Measurements from ENCODE around the gene BANF2. TPM values are rescaled to one million over a fixed set of nuclear protein-coding genes. Genes with fewer than 3 reads are reported as not detected.

The BANF2 gene
- total RNA-seq, 1 donor = not detected

- Histone ChIP-seq H3K27me3 (ENCODE audit: insufficient read depth, low read length) (no peaks in the 10 kb centered on the region), H3K4me1 (ENCODE audit: insufficient read depth, low read length) (peaks cover 17% of the 10 kb centered on the region), H3K9me3 (ENCODE audit: low read depth, low read length) (no peaks in the 10 kb centered on the region), H3K4me3 (ENCODE audit: low read length) (no peak overlapping the region)
Observed at GRCh38 chr20:17659801-17660200, 40.0 kb upstream of the BANF2 start.

GRCh38 chr20:17660667-17661066, 39.1 kb upstream of the BANF2 start:
- peaks cover 23% of the 10 kb centered on the region for H3K4me1 ChIP-seq (ENCODE audit: insufficient read depth, low read length)
- no peak overlapping the region for H3K4me3 ChIP-seq (ENCODE audit: low read length)
- H3K27me3 ChIP-seq (ENCODE audit: insufficient read depth, low read length) = no peaks in the 10 kb centered on the region

GRCh38 chr20:17661121-17661744, 38.5 kb upstream of the BANF2 start:
- no peaks in the 10 kb centered on the region for H3K9me3 ChIP-seq (ENCODE audit: low read depth, low read length)
- no peaks in the 10 kb centered on the region for H3K27me3 ChIP-seq (ENCODE audit: insufficient read depth, low read length)
- H3K4me1 ChIP-seq (ENCODE audit: insufficient read depth, low read length) = peaks cover 29% of the 10 kb centered on the region
- H3K4me3 ChIP-seq (ENCODE audit: low read length) = no peak overlapping the region

More at GRCh38 chr20:17660667-17661066, 39.1 kb upstream of the BANF2 start:
- H3K9me3 ChIP-seq (ENCODE audit: low read depth, low read length) = no peaks in the 10 kb centered on the region

GRCh38 chr20:17662333-17663039, 37.3 kb upstream of the BANF2 start:
- no peaks in the 10 kb centered on the region for H3K27me3 ChIP-seq (ENCODE audit: insufficient read depth, low read length)
- H3K4me1 ChIP-seq (ENCODE audit: insufficient read depth, low read length) = peaks cover 29% of the 10 kb centered on the region

GRCh38 chr20:17663040-17663399, 36.7 kb upstream of the BANF2 start:
- H3K4me1 ChIP-seq (ENCODE audit: insufficient read depth, low read length) = peaks cover 29% of the 10 kb centered on the region
- H3K9me3 ChIP-seq (ENCODE audit: low read depth, low read length) = no peaks in the 10 kb centered on the region
- no peaks in the 10 kb centered on the region for H3K27me3 ChIP-seq (ENCODE audit: insufficient read depth, low read length)
- no peak overlapping the region for H3K4me3 ChIP-seq (ENCODE audit: low read length)

More at GRCh38 chr20:17662333-17663039, 37.3 kb upstream of the BANF2 start:
- no peaks in the 10 kb centered on the region for H3K9me3 ChIP-seq (ENCODE audit: low read depth, low read length)
- no peak overlapping the region for H3K4me3 ChIP-seq (ENCODE audit: low read length)

- Histone ChIP-seq H3K9me3 (ENCODE audit: low read depth, low read length) (no peaks in the 10 kb centered on the region), H3K4me3 (ENCODE audit: low read length) (no peak overlapping the region), H3K4me1 (ENCODE audit: insufficient read depth, low read length) (peaks cover 29% of the 10 kb centered on the region), H3K27me3 (ENCODE audit: insufficient read depth, low read length) (no peaks in the 10 kb centered on the region)
Observed at GRCh38 chr20:17663486-17663885, 36.3 kb upstream of the BANF2 start.

- Histone ChIP-seq H3K27me3 (ENCODE audit: insufficient read depth, low read length) (no peaks in the 10 kb centered on the region), H3K4me3 (ENCODE audit: low read length) (no peak overlapping the region), H3K9me3 (ENCODE audit: low read depth, low read length) (no peaks in the 10 kb centered on the region), H3K4me1 (ENCODE audit: insufficient read depth, low read length) (peaks cover 29% of the 10 kb centered on the region)
Observed at GRCh38 chr20:17664025-17664633, 35.6 kb upstream of the BANF2 start.

GRCh38 chr20:17665756-17666155, 34.0 kb upstream of the BANF2 start:
- Histone ChIP-seq H3K27me3 (ENCODE audit: insufficient read depth, low read length) (no peaks in the 10 kb centered on the region), H3K9me3 (ENCODE audit: low read depth, low read length) (no peaks in the 10 kb centered on the region), H3K4me1 (ENCODE audit: insufficient read depth, low read length) (peaks cover 33% of the 10 kb centered on the region), H3K4me3 (ENCODE audit: low read length) (no peak overlapping the region)

- H3K4me1 ChIP-seq (ENCODE audit: insufficient read depth, low read length) = peaks cover 38% of the 10 kb centered on the region
- H3K9me3 ChIP-seq (ENCODE audit: low read depth, low read length) = no peaks in the 10 kb centered on the region
- H3K27me3 ChIP-seq (ENCODE audit: insufficient read depth, low read length) = no peaks in the 10 kb centered on the region
- H3K4me3 ChIP-seq (ENCODE audit: low read length) = no peak overlapping the region
Observed at GRCh38 chr20:17666481-17666880, 33.3 kb upstream of the BANF2 start.

- no peak overlapping the region for H3K4me3 ChIP-seq (ENCODE audit: low read length)
- no peaks in the 10 kb centered on the region for H3K27me3 ChIP-seq (ENCODE audit: insufficient read depth, low read length)
- H3K4me1 ChIP-seq (ENCODE audit: insufficient read depth, low read length) = peaks cover 45% of the 10 kb centered on the region
- H3K9me3 ChIP-seq (ENCODE audit: low read depth, low read length) = no peaks in the 10 kb centered on the region
Observed at GRCh38 chr20:17667445-17667844, 32.3 kb upstream of the BANF2 start.

GRCh38 chr20:17668432-17668831, 31.3 kb upstream of the BANF2 start:
- Histone ChIP-seq H3K27me3 (ENCODE audit: insufficient read depth, low read length) (no peaks in the 10 kb centered on the region), H3K4me1 (ENCODE audit: insufficient read depth, low read length) (peaks cover 47% of the 10 kb centered on the region), H3K9me3 (ENCODE audit: low read depth, low read length) (no peaks in the 10 kb centered on the region), H3K4me3 (ENCODE audit: low read length) (no peak overlapping the region)

GRCh38 chr20:17669306-17669931, 30.3 kb upstream of the BANF2 start:
- Histone ChIP-seq H3K9me3 (ENCODE audit: low read depth, low read length) (no peaks in the 10 kb centered on the region), H3K27me3 (ENCODE audit: insufficient read depth, low read length) (no peaks in the 10 kb centered on the region), H3K4me3 (ENCODE audit: low read length) (no peak overlapping the region), H3K4me1 (ENCODE audit: insufficient read depth, low read length) (peaks cover 42% of the 10 kb centered on the region)

- Histone ChIP-seq H3K4me1 (ENCODE audit: insufficient read depth, low read length) (peaks cover 29% of the 10 kb centered on the region), H3K27me3 (ENCODE audit: insufficient read depth, low read length) (no peaks in the 10 kb centered on the region), H3K4me3 (ENCODE audit: low read length) (no peak overlapping the region), H3K9me3 (ENCODE audit: low read depth, low read length) (no peaks in the 10 kb centered on the region)
Observed at GRCh38 chr20:17671011-17671410, 28.8 kb upstream of the BANF2 start.

- no peaks in the 10 kb centered on the region for H3K9me3 ChIP-seq (ENCODE audit: low read depth, low read length)
- H3K4me3 ChIP-seq (ENCODE audit: low read length) = no peak overlapping the region
- H3K27me3 ChIP-seq (ENCODE audit: insufficient read depth, low read length) = no peaks in the 10 kb centered on the region
- H3K4me1 ChIP-seq (ENCODE audit: insufficient read depth, low read length) = peaks cover 26% of the 10 kb centered on the region
Observed at GRCh38 chr20:17671565-17671964, 28.2 kb upstream of the BANF2 start.

- peaks cover 26% of the 10 kb centered on the region for H3K4me1 ChIP-seq (ENCODE audit: insufficient read depth, low read length)
- no peaks in the 10 kb centered on the region for H3K27me3 ChIP-seq (ENCODE audit: insufficient read depth, low read length)
- H3K4me3 ChIP-seq (ENCODE audit: low read length) = no peak overlapping the region
- H3K9me3 ChIP-seq (ENCODE audit: low read depth, low read length) = no peaks in the 10 kb centered on the region
Observed at GRCh38 chr20:17673084-17673483, 26.7 kb upstream of the BANF2 start.

All from mononuclear cell (primary cell).